HG03558 (cell line): ENCODE data around the gene DOHH.
"Not testable (repeated sequence)": the region's sequence is repeated elsewhere in the genome, so short reads cannot be mapped to it uniquely, and the experiment has no call there.

Source experiments
- ATAC-seq: cut with Tn5 transposase; IDR thresholded peaks from one replicate; pipeline ENCODE4 v1.9.1; 2021; ENCODE audit warnings: moderate number of reproducible peaks; ENCODE audit not compliant: unreplicated experiment; ENCODE audit errors: extremely low read depth

DOHH gene

DNA sequence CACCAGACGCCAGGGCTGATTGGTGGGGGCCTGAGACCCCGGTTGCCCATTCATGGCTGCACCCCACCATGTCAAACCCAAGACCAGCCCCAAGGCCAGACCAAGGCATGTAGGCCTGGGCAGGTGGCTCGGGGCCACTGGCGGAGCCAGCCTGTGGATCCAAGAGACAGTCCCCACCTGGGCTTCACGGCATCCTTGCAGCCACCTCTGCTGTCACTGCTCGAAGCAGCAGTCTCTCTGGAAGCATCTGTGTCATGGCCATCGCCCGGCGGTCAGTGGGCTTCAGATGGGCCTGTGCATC, 34.7 kb upstream of the DOHH start:
- ATAC-seq: no peak

DNA sequence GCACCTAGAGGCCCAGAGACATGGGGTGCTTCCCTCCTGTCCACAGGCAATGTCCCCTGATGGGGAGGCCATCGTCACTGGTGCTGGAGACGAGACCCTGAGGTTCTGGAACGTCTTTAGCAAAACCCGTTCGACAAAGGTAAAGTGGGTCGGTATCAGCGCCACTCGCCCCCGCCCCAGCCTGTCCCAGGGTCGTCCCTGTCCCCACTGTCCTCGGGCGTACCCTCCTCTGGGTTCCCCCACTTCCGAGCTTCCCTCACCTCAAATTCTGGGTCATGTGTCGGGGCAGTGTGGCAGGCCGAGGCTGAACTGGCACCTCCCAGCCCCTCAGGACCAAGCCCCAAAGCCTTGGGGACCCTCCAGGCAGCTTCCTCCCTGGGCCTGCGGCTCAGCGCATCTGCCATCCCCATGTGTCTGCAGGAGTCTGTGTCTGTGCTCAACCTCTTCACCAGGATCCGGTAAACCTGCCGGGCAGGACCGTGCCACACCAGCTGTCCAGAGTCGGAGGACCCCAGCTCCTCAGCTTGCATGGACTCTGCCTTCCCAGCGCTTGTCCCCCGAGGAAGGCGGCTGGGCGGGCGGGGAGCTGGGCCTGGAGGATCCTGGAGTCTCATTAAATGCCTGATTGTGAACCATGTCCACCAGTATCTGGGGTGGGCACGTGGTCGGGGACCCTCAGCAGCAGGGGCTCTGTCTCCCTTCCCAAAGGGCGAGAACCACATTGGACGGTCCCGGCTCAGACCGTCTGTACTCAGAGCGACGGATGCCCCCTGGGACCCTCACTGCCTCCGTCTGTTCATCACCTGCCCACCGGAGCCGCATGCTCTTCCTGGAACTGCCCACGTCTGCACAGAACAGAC, 34.1 kb upstream of the DOHH start:
- no peak for ATAC-seq

DNA sequence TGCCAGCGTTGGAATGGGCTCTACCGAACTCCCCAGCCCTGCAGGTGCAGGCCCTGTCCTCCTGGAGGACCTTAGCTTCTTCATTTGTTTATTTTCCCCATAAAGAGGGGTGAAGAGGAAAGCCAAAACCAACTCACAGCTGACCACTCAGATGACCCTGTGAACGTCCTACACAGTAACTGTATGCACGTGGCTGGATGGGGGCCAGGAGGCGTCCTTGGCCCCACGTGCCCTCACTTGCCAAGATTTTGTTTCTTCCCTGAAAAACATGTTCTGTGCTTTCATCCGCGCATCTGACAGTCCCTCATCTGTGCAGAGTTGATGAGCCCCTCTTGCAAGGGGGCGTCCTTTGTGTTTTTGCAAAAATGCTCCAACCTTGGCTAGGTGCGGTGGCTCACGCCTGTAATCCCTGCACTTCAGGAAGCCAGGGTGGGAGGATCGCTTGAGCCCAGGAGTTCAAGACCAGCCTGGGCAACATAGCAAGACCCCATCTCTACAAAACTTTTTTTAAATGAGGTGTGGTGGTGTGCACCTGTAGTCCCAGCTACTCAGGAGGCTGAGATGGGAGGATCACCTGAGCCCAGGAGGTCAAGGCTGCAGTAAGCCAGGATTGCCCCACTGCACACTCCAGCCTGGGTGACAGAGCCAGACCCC, 33.2 kb upstream of the DOHH start:
- no peak for ATAC-seq

DNA sequence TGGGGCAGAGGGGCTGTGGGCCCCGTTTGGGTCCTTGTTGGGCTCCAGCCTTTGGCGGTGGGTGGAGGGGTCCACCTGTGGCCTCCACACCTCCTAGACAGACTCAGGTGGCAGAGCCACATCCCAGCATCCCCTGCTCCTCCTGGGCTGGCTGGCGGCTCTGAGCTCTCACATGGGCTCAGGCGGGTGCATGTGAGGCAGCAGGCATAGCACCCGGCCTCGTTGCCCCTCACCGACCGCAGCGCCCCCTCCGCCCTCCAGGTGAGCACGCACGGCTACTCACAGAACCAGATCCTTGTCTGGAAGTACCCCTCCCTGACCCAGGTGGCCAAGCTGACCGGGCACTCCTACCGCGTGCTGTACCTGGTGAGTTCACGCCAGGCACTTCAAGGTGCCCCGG, 32.6 kb upstream of the DOHH start:
- no peak for ATAC-seq

DNA sequence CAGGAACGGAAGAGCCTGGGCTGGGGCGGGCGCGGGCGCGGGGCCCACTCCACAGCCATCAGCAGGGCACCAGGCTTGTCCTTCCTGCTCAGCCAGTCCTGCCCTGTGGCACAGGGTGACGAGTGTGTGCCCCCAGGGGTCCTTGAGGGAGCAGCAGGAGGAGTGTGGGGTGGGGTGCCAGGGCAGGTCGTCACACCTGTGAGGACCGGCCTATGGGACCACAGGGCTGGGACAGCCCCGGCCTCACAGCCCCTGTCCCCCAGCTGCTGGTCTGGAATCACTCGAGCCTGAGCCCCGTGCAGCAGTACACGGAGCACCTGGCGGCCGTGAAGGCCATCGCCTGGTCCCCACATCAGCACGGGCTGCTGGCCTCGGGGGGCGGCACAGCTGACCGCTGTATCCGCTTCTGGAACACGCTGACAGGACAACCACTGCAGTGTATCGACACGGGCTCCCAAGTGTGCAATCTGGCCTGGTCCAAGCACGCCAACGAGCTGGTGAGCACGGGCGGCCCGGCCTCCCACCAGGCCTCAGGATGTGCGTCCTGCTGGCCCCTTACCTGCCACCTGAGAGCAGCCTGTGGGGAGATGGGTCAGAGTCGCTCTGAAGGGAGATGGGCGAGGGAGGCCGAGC, 31.8 kb upstream of the DOHH start:
- no peak for ATAC-seq

DNA sequence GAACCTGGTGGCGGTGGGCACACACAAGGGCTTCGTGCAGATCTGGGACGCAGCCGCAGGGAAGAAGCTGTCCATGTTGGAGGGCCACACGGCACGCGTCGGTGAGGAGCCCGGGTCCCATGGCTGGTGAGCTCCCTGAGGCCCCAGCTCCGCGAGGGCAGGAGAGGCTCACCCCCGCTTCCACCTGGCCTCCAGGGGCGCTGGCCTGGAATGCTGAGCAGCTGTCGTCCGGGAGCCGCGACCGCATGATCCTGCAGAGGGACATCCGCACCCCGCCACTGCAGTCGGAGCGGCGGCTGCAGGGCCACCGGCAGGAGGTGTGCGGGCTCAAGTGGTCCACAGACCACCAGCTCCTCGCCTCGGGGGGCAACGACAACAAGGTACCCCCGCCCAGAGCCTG, 31.2 kb upstream of the DOHH start:
- no peak for ATAC-seq

DNA sequence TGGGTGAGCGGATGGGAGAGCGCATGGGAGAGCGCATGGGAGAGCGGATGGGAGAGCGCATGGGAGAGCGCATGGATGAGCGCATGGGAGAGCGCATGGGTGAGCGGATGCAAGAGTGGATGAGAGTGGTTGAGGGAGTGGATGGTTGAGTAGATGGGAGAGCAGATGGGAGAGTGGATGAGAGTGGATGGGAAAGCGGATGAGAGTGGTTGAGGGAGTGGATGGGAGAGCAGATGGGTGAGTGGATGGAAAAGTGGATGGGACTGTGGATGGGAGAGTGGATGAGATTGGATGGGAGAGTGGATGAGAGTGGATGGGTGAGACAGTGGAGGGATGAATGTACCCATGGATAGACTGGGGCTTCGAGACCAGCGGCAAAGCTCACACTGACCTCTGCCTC, 29.9 kb upstream of the DOHH start:
- no peak for ATAC-seq

DNA sequence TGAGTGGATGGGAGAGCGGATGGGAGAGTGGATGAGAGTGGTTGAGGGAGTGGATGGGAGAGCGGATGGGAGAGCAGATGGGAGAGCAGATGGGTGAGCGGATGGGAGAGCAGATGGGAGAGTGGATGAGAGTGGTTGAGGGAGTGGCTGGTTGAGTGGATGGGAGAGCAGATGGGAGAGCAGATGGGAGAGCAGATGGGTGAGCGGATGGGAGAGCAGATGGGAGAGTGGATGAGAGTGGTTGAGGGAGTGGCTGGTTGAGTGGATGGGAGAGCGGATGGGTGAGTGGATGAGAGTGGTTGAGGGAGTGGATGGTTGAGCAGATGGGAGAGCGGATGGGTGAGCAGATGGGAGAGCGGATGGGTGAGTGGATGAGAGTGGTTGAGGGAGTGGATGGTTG, 28.8 kb upstream of the DOHH start:
- ATAC-seq: not testable (repeated sequence)

DNA sequence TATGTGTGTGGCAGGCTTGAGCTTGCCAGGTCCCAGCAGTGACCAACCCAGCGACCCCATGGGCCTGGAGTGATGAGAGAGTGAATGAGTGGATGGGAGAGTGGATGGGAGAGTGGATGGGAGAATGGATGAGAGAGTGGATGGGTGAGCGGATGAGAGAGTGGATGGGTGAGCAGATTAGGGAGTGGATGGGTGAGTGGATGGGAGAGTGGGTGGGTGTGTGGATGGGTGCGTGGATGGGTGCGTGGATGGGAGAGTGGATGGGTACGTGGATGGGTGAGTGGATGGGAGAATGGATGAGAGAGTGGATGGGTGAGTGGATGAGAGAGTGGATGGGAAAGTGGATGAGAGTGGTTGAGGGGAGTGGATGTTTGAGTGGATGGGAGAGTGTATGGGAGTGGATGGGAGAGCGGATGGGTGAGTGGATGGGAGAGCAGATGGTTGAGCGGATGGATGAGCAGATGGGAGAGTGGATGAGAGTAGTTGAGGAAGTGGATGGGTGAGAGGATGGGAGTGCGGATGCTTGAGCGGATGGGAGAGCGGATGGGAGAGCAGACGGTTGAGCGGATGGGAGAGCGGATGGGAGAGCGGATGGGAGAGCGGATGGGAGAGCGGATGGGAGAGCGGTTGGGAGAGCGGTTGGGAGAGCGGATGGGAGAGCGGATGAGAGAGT, 28.2 kb upstream of the DOHH start:
- ATAC-seq: no peak

DNA sequence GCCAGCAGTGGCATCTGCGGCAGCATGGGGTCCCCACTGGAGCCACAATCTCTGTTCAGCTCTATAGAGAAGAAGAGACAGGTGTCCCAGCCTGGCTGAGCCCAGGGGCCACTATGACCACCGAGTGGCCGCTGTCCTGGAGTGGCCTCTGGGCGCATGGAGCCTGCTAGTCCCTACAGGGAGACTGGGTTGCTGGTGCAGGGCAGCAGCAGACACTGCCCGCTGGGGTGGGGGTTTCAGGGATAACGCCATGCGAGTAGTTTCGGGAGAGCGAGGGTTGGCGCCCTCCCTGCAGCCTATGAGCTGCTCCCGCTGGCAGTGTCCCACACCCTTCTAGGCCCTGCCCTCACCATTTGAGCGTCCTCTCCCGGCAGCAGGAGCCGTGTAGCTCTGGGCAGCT, 27.6 kb upstream of the DOHH start:
- ATAC-seq: no peak

DNA sequence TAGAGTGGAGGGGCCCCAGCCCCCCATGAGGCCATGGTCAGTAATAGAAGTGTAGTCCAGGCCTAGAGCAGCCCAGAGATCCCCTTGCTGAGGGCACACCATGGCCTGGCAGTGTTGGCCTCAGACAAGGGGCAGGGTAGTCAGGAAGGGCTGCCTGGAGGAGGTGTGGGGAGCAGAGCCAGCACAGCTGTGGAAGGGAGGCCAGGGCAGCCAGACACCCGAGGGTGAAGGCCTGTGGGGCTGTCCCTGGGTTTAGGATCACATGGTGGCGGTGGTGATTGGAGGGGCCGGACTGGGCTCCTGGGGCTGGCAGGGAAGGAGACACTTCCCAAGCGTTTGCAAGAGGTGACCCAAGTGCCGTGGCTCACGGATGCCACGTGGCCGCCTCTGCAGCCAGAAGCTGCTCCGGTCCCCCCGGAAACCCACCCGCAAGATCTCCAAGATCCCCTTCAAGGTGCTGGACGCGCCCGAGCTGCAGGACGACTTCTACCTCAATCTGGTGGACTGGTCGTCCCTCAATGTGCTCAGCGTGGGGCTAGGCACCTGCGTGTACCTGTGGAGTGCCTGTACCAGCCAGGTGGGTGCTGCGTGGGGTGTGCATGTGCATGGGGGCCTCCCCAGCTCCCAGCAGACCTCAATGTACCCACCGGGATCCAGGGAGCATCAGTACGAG, 26.9 kb upstream of the DOHH start:
- ATAC-seq: no peak

DNA sequence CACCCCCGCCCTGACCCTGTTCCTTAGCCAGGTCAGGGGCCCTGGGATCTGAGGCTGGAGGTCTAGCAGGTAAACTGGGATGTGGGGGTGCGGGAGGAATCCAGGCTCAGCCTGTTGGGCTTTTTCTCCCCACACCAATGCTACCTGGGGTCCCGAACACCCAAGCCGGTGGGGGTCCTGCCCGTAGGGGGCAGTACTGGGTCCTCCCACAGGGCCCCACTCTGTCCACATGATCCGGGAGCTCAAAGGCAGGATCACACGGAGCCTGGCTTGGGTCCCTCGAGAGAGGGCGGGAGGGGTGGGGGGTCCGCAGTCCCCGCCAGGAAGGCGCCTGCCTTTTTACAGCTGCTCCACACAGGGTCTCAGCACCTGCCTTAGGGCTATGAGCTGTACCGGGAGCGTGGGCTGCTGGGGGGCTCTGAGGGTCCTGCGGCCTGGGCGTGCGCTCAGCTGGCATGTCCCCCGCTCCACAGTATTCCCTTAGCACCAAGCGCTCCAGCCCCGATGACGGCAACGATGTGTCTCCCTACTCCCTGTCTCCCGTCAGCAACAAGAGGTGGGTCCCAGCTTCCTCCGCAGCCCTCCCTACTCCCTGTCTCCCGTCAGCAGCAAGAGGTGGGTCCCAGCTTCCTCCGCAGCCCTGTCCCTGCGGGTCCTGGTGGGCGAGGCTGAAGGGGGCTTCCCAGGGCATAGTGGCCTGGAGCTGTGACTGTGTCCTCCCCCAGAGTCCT, 26.2 kb upstream of the DOHH start:
- no peak for ATAC-seq

DNA sequence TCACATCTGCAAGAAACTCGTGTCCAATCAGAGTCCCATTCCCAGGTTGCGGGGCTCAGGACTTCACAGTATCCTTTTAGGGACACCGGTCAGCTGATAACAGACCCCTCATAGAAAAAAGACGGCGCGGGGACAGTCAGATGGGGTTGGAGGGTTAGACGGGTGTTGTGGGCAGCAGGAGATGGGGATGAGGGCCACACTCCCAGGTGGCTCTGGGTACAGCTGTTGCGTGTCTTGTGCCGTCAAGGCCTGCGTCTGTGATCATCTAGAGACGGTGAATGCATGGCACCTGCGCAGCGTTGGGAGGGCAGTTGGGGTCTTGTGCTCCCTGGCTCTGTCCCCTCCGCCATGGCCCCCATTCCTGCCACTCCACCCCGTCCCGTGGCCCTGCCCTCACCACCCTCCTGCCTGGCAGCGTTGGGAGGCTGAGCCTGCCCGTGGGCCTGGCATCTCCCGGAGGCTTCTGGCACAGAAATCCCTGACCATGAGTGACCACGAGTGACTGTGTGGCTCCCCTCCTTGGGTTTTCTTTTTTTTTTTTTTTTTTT, 24.5 kb upstream of the DOHH start:
- no peak for ATAC-seq

DNA sequence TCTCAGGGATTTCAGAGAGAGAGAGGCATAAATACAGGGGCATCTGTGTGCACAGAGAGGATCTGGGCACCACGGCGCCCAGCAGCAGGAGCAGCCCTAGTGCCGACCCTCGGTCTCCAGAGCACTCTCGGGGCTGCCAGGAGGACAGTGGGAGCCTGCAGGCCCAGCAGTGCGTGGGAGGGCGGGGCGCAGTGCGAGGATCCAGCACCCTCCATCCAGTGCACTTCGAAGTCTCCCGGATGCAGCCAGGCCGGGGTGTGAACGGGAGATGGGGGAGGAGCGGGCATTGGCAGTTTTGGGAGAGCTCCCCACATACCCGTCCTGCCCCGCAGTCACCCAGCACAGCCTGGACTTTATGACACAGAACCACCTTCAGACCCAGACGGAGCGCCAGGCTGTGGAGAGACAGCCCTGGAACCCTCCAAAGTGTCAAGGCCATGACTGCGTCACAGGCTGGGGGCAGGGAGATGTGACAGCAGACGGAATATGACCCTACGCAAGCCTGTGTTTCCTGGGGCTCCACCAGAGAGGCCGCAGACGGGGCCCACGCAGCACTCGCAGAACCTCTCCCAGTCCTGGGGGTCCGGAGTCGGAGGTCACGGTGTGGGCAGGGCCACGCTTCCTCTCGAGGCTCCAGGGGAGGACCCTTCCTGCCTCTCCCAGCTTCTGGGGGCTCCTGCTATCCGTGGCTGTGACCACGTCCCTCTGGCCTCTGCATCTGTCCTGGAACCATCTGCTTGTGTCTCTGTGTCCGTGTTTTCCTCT, 23.8 kb upstream of the DOHH start:
- no peak for ATAC-seq

DNA sequence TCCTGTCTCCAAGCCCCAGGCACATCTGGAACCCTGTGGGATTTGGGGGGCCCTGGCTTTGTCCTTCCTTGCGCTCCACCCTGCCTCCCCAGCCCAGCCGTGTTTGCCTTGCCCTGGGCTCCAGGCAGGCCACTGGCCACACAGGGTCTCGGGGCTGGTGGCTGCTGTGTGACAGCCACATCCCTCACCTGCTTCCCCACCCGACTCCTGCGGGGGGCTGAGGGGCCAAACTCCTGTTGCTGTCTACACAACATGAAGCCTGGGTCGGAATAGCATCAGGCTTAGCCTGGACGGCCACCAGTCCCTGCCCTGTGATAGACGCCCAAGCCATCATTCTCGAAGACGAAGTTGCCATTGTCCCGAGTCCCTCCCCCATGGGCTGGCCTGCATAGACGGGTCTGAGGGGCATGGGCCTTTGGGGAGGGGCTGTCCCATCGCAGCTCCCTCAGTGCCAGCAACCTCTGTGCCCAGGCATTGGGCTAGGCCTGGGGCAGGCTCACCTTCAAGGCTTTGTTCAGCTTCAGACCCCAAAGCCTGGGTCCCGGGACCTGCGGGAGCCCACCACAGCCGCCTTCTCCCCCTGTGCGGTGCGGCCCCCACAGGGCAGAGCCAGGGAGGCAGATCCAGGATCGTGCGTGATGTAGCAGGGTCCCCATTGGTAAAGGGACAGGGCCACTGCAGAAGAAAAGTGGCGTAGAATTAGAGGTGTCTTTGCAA, 23.0 kb upstream of the DOHH start:
- ATAC-seq: no peak

DNA sequence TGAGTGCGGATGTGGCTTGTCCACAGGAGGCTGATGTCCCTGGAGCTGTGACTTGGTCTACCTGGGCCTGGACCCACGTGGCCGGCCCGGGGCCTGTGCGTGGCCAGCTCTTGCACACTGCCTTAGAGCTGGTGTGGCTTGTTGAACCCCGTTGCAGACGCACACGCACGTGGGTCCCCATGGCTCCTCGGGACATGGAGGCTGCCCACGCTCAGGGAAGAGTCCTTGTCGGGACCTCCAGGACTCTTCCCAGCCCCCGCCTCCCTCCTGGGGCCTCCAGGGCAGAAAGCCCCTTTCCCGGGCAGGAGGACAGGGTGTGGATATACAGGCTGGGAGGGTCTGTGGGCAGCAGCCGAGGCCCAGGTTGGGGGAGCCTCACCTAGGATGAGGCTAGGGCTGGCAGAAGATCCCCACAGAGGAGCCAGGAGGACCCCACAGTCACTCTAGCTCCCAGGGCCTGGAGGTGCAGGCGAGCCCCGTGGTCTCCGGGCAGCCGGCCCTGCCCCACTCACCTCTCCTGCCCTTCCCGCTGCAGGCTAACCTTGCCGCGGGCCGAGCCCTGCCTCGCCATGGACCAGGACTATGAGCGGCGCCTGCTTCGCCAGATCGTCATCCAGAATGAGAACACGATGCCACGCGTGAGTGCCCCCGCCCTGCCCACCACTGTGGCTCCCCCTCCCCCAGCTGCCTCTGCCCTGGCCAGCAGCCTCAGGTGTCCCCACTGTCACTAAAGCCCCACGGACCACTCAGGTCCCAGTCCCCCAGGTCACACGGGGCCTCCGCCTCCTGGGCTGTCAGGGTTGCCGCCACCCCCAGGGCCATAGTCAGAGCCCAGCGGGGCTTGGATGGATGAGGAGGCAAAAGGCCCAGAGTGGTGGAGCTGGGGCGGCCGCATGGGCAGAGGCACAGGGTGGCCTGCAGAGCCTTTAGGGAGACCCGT, 22.2 kb upstream of the DOHH start:
- ATAC-seq: no peak

DNA sequence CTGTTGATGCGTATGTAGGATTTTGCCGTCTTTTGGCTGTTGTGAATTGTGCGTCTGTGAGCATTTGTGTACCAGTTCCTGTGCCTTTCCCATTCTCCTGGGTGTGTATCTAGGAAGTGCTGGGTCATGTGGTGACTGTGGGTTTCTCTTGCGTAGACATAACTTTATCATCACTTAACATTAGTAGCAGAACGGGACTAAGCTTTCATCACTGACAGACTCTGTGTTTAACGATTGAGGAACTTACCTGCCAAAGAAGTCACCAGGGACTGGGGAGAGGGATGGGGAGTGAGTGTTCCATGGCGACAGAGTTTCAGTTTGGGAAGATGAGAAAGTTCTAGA, 20.6 kb upstream of the DOHH start:
- no peak for ATAC-seq
